ENCODE results near the gene GPBP1L1.
A peak's percentile ranks its signal among the peaks of the same experiment; 100 is the strongest.
"Not testable (repeated sequence)": the region's sequence is repeated elsewhere in the genome, so short reads cannot be mapped to it uniquely, and the experiment has no call there.

The GPBP1L1 gene, protein sequence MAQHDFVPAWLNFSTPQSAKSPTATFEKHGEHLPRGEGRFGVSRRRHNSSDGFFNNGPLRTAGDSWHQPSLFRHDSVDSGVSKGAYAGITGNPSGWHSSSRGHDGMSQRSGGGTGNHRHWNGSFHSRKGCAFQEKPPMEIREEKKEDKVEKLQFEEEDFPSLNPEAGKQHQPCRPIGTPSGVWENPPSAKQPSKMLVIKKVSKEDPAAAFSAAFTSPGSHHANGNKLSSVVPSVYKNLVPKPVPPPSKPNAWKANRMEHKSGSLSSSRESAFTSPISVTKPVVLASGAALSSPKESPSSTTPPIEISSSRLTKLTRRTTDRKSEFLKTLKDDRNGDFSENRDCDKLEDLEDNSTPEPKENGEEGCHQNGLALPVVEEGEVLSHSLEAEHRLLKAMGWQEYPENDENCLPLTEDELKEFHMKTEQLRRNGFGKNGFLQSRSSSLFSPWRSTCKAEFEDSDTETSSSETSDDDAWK

DNA sequence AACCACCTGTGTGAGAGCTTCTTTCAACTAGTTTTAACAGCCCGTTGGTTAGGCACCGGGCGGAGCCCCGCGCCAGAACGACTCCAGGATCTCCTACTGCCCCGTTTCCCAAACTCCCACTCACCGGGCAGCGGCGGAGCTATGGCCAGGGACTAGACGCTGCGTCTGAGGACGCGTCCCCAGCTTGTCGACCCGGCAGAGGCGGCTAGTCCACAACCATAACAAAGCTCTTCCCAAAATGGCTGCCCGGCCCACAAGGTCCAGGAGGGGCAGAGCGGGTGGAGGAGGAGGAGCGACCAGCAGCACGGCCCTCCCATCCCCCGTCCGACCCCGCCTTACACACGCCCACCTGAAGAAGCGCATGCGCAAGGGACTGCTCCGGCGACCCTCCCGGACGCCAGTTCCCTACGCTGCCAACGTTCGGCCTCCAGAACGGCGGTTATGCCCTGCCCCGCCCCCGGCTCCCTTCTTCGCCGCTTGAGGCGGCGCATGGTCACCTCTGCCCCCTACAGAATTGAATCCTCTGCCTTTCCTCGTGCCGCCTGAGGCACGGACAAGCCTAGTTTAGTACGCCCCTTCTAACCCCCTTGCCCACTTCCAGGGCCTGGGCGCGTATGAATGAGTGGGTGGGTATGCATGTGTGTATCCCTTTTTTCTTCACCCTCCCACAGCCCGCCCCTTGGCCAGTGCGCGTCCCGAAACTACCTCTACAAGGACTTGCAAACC, at the start of gene GPBP1L1:
Gene GPBP1L1 (minus strand): TSS at position 246 of the 726 bp plus-strand sequence. CDS start 27,446 bp downstream, outside the sequence.
- peak; percentile 88 for DNase-seq (ENCODE audit: low spot score)

- no peak for DNase-seq (ENCODE audit: low spot score)
These were observed 44.5 kb upstream of the GPBP1L1 start for GRCh38 chr1:45730780-45731319.

DNA sequence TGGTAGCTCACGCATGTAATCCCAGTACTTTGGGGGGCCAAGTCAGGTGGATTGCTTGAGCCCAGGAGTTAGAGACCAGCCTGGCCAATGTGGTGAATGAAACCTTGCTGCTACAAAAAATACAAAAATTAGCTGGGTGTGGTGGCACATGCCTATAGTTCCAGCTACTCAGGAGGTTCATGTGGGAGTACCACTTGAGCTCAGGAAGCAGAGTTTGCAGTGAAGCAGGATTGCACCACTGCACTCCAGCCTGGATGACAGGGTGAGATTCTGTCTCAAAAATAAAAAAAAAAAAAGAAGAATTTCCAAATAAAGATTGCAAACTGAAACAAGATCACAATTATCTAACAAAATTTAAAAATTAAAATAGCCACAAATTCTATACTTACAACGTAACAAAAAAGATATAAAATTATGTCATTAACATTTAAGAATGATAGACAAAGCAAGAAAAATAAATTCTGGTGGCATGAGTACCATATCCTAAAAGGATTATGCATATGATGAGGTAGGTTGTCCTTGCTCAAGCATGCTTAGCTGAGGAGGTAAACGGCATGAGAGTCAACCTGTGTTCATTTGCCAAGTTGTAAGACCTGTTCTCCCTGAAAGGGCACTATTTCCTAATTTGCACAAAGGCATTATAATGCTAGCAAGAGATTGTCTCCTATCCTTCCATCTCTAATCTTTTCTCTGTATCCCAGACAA, 43.9 kb upstream of the GPBP1L1 start:
- DNase-seq (ENCODE audit: low spot score): no peak

DNA sequence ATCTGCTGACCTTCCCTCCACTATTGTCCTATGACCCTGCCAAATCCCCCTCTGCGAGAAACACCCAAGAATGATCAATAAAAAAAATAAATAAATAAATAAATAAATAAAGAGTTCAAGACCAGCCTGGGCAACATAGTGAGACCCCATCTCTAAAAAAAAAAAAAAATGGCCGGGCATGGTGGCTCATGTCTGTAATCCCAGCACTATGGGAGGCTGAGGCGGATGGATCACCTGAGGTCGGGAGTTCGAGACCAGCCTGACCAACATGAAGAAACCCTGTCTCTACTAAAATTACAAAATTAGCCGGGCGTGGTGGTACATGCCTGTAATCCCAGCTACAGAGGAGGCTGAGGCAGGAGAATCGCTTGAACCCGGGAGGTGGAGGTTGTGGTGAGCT, 39.7 kb upstream of the GPBP1L1 start:
- not testable (repeated sequence) for DNase-seq (ENCODE audit: low spot score)

GRCh38 chr1:45723248-45723930, 37.1 kb upstream of the GPBP1L1 start:
- peak; percentile 27 for DNase-seq (ENCODE audit: low spot score)

GRCh38 chr1:45722809-45723208, 36.5 kb upstream of the GPBP1L1 start:
- no peak for DNase-seq (ENCODE audit: low spot score)

GRCh38 chr1:45721207-45721606, 34.9 kb upstream of the GPBP1L1 start:
- DNase-seq (ENCODE audit: low spot score): no peak

GRCh38 chr1:45718289-45718688, 32.0 kb upstream of the GPBP1L1 start:
- no peak for DNase-seq (ENCODE audit: low spot score)

- DNase-seq (ENCODE audit: low spot score): not testable (repeated sequence)
These were observed 31.1 kb upstream of the GPBP1L1 start for GRCh38 chr1:45717386-45717785.

DNA sequence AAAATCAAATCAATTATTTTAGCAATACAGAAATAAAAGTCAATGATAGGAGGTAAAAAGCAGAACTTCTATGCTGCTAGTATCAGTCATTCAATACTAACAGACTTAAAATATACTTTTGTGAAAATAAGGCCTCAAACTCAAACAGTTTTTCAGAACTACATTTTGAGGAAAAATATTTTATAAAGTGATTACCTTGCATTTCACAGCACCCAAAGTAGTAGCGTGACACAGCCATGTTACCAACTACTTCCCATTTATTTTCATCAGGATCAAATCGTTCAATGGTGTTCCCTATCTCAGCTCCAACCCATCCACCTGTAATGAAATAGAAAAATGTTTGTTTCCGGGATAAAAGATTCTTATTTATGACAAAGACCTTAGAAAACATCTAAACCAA, 30.4 kb upstream of the GPBP1L1 start:
- DNase-seq (ENCODE audit: low spot score): no peak

DNA sequence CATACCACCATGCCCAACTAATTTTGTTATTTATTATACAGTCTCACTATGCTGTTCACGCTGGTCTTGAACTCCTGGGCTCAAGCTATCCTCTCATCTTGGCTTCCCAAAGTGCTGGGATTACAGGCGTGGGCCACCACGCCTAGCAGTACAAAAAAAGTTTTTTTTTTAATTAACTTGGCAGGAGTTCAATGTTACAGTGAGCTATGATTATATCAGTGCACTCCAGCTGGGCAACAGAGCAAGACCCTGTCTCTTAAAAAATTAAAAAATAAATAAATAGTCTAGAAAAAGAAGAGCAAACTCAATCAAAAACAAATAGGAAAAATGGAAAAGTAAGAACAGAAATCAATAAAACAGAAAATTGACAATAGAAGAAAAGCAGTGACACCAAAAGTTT, 27.4 kb upstream of the GPBP1L1 start:
- no peak for DNase-seq (ENCODE audit: low spot score)

DNA sequence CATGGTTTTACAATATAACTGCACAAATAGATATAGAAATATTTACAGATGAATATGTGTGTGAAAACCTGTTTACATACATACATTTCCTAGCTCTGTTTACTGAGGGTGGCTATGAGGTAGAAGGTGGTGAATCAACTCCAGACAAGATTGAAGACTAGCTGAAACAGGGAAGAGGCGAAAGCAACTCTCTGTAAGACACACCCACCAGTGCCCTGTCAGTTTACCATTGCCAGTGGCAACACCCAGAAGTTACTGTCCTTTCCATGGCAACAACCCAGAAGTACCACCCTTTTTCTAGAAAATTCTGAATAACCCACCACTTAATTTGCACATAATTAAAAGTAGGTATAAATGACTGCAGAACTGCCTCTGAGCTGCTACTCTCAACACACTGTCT, 18.3 kb upstream of the GPBP1L1 start:
- DNase-seq (ENCODE audit: low spot score): no peak

DNA sequence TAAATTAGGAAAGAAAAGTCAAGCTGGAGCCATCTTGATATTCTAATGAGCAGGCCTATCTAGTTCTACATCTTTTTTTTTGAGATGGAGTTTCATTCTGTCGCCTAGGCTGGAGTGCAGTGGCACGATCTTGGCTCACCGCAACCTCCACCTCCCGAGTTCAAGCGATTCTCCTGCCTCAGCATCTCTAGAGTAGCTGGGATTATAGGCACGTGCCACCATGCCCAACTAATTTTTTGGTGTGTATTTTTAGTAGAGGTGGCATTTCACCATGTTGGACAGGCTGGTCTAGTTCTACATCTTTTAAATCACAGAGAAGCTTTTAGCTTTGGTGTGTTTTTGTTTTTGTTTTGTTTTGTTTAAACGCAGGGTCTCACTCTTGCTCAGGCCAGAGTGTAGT, 8.5 kb upstream of the GPBP1L1 start:
- no peak for DNase-seq (ENCODE audit: low spot score)

- DNase-seq (ENCODE audit: low spot score): not testable (repeated sequence)
These were observed 7.5 kb upstream of the GPBP1L1 start for GRCh38 chr1:45693811-45694210.

- DNase-seq (ENCODE audit: low spot score): peak; percentile 63
These were observed 1.7 kb upstream of the GPBP1L1 start, which contains the start of gene TMEM69 for GRCh38 chr1:45687754-45688740. Gene TMEM69, plus strand, starts transcription at chr1:45688181. Its CDS starts 2,888 bp downstream, at chr1:45691069.

- DNase-seq (ENCODE audit: low spot score): peak; percentile 82
These were observed 851 bp upstream of the GPBP1L1 start for GRCh38 chr1:45687014-45687753.

GRCh38 chr1:45686015-45686287, 382 bp downstream of the GPBP1L1 start:
- peak; percentile 25 for DNase-seq (ENCODE audit: low spot score)

- peak; percentile 19 for DNase-seq (ENCODE audit: low spot score)
These were observed 872 bp downstream of the GPBP1L1 start for GRCh38 chr1:45685308-45686014.

GRCh38 chr1:45684402-45684801, 1.9 kb downstream of the GPBP1L1 start:
- DNase-seq (ENCODE audit: low spot score): peak; percentile 19

All from HuH-7.5 (cell line).